SKM-1 treated with dmso at 0.1 percent for 144 hours (cell line): ENCODE data around the gene S1PR5.
"Not testable (repeated sequence)": the region's sequence is repeated elsewhere in the genome, so short reads cannot be mapped to it uniquely, and the experiment has no call there.

Experiments
- DNase-seq: peaks from one replicate; lab custom pipeline; 2025; ENCODE audit not compliant: unreplicated experiment; lab: John Stamatoyannopoulos, UW

The S1PR5 gene

DNA sequence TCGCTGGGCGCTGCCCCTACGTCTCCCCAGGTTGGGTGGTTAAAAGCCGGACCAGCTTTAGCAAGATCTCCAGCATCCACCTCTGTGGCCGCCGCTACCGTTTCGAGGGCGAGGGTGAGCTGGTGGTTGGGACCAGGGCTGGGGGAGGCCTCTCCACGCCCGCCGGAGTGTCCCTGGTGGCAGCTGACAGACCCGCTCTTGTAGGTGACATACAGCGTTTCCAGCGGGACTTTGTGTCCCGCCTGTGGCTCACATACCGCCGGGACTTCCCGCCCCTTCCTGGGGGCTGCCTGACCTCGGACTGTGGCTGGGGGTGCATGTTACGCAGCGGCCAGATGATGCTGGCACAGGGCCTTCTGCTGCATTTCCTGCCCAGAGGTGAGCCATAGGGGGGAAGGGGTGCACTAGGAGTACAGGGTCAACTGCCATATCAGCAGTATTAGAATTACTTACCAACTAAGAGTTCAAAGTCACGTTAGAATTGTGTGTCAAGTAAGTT lies 27.6 kb upstream of the S1PR5 start:
- no peak for DNase-seq

- DNase-seq = peak; percentile 8
Observed at GRCh38 chr19:10544242-10544752, 27.1 kb upstream of the S1PR5 start.

DNA sequence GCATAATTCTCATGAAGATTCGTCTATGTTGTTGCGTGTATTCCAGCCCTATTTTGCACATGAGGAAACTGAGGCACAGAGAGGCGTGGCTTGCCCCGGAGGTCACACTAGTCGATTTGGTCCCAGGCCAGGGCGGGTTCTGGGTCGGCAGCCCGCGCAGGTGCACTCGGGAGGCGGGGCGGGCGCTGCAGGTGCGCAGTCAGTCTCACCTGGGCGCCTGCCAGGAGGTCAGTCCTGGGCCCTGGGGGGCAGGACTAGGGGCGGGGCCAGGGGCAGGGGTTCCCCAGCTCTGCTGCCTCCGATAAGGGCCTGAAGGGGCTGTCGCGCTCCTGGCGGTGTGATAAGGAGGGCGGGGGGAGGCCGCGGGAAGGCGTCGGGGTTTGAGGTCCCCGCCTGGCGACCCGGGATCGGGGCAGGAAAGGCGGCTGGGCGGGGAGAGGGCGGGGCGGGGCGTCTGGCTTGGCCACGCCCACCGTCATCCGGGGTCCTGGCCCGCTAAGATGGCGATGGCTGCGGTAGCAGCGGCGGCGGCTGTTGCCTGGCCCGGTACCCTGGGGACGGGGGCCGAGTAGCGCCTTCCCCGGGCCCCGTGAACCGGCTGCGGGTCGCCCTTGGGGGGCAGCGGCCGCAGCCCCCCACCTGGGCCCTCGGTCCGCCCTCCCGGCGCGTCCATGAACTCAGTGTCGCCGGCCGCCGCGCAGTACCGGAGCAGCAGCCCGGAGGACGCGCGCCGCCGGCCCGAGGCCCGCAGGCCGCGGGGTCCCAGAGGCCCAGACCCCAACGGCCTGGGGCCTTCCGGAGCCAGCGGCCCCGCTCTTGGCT lies 26.4 kb upstream of the S1PR5 start, which contains the start of gene ATG4D:
Gene ATG4D, plus strand, starts transcription at position 485 of the 822 bp plus-strand sequence. Its CDS starts 187 bp downstream, at position 672.
- peak; percentile 46 for DNase-seq

DNA sequence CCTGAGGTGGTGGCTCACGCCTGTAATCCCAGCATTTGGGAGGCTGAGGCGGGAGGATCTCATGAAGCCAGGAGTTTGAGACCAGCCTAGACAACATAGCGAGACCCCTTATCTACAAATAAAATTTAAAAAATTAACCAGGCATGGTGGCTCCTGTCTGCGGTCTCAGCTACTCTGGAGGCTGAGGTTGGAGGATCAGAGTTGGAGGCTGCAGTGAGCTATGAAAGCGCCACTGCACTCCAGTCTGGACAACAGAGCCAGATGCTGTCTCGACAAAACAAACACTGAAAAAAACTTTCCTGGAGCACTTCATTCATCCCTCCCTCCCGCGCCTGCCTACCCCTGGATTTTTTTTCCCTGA lies 25.8 kb upstream of the S1PR5 start:
- no peak for DNase-seq

DNA sequence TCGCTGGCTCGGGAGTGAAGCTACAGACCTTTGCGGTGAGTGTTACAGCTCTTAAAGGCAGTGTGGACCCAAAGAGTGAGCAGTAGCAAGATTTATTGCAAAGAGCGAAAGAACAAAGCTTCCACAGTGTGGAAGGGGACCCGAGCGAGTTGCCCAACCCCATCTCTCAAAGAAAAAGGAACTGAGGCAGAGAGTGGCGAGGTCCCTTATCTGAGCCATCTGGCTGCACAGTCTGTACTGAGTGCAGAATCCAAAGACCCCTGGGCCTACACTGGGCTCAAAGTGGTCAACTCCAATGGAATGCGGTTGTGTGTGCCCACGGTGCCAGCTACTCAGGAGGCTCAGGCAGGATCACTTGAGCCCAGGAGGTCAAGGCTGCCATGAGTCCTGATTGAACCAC lies 21.8 kb upstream of the S1PR5 start:
- DNase-seq = peak; percentile 82

- no peak for DNase-seq
Observed at GRCh38 chr19:10538204-10538983, 21.1 kb upstream of the S1PR5 start.

DNA sequence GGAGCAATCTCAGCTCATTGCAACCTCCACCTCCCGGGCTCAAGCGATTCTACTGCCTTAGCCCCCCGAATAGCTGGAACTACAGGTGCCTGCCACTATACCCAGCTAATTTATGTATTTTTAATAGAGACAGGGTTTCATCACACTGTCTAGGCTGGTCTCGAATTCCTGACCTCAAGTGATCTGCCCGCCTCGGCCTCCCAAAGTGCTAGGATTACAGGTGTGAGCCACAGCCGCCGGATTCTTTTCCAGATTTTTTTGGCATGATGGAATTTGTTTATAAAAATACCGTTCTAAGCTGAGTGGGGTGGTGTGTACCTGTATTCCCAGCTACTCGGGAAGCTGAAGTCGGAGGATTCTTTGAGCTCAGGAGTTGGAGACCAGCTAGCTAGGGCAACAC lies 20.4 kb upstream of the S1PR5 start:
- no peak for DNase-seq

DNA sequence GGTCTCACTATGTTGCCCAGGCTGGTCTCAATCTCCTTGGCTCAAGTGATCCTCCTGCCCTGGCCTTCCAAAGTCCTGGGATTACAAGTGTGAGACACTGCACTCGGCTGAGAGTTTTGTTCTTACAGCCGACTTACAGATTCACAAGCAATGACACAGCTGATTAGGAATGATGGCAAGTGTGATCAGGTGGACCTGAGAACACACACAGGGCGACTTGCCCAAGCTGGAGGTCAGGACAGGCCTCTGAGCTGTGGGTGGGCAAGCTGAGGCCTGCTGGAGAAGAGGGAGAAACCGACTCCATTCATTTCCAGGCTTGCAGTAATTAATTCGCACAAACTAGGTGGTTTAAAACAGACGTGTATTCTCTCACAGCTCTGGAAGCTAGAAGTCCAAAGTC lies 18.4 kb upstream of the S1PR5 start:
- no peak for DNase-seq

GRCh38 chr19:10533646-10534386 lies 16.6 kb upstream of the S1PR5 start:
- DNase-seq = no peak

DNA sequence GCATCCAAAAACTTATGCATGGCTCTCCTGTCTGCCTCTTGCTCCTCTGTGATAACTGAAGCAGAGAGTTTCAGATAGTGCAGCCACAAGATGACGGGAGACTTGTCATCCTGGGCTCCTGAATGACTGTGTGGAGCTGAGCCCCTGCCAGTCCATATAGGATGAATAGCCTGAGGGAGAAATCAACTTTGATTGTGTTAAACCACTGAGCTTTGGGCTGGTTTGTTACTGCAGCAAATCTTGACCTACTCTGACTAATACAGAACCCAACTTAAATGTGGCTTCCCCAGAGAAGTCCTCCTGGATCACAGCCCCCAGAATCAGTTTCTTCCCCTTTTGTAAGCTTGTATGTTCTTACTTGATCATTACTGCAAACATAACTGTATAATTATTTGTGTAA lies 15.2 kb upstream of the S1PR5 start:
- DNase-seq = no peak

- DNase-seq = not testable (repeated sequence)
Observed at GRCh38 chr19:10526887-10527286, 9.6 kb upstream of the S1PR5 start.

- DNase-seq = no peak
Observed at GRCh38 chr19:10525636-10526035, 8.4 kb upstream of the S1PR5 start.

DNA sequence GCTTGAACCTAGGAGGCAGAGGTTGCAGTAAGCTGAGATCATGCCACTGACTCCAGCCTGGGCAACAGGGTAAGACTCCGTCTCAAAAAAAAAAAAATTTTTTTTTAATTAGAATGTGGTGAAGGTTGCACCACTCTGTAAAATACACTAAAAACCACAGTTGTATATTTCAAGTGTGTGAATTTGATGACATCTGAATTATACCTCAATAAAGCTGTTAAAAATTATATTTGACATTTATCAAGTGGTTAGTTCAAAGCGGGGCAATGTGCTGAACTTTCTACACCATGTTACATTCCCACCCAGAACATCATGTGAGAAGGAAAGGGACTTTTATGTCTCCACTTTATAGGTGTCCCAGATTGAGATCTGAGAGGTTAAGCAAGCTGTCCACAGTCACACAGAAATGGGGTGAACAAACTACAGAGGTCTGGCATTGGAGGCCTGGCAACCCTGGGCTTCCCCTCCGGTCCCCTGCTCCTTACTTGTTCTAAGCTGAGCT lies 5.9 kb upstream of the S1PR5 start:
- no peak for DNase-seq

DNA sequence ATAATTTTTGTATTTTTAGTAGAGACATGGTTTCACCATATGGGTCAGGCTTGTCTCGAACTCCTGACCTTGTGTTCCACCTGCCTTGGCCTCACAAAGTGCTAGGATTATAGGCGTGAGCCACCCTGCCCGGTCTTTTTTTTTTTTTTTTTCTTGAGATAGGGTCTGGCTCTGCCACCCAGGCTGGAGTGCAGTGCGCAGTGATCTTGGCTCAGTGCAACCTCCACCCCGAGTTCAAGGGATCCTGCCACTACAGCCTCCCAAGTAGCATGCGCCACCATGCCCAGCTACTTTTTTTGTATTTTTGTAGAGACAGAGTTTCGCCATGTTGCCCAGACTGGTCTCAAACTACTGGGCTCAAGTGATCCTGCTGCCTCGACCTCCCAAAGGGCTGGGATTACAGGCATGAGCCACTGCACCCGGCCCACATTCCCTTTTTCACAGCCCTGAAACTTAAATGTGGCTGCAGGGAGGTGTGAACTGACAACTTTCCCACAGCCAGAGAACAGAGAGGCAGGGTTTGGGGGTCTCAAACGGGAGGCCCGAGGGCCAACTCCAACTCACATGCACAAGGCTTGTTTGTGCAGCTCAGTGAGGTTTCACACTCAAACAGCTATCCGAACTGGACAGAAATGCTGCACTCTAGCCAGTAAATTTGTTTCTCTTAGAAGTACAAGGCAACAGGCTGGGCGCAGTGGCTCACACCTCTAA lies 4.4 kb upstream of the S1PR5 start:
- no peak for DNase-seq

DNA sequence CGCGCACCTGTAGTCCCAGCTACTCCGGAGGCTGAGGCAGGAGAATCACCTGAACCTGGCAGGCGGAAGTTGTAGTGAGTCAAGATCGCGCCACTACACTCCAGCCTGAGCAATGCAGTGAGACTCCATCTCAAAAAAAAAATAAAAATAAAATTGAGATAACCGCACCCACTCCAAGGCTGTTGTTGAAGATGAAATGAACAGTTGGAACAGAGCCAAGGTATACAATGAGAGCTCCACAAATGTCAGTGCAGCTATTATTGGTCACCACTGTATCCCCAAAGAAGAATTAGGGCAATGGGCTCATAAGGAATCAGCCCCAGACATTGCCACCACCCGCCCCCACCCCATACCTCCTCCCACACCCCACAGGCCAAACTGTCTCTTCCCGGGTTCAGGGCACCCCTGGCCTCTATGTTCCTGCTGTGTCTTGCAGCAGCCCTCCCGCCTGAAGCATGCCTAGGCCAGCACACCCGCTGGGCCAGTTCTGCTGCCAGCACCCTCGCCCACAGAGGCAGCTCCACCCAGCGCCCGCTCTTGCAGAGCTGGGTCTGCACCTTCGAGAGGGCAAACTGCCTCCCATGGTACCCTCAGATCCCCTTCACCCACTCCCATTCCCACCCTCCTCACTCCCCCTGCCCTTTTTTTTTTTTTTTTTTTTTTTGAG lies 3.5 kb upstream of the S1PR5 start:
- DNase-seq = no peak

GRCh38 chr19:10519421-10519820 lies 2.2 kb upstream of the S1PR5 start:
- no peak for DNase-seq

DNA sequence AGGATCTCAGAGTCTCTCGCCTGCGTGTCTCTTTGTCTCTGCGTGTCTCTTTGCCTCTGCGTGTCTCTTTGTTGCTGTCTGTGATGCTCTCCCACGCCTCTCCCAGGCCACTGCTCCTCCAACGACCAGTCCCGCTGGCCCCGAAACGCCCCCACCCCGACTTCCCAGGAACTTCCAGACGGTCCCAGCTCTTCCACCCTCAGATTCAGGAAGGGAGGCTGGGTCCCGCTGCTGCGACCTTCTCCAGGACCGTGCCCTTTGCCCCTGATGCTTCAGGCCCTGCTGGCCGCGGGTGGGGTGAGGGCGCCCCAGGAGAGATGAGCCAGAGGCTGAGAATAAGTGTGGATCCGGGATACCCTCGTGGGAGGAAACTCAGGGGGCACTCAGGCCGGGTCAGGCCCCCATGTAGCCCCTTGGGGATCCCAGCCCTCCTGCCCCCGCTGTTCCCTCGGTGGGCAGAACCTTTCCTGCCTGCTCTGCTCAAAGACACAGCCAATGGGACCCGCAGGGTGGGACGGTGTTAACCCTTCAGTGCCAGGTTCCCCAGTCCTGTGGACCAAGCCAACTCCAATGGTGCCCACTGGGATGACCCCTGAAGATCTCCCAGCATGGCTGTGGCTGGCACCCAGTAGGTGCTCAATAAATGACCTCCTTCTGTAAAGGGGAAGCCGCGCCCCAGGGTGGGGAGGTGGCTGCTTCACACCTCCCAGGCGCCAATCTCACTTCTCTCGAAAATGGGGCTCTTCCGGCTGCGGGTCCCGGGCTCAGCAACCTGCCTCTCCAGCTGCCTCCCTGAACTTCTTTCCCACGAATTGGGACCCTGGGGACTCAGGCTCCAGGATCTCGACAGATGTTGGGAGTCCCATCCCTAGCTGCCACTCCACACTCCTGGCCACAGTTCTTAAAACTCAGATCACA lies 1.5 kb upstream of the S1PR5 start:
- no peak for DNase-seq

GRCh38 chr19:10517760-10518443 lies 655 bp upstream of the S1PR5 start:
- DNase-seq = no peak
